AG09309 (cell line): ENCODE results near the gene SYTL3.

Source experiments
- DNase-seq: peaks from one replicate; pipeline ENCODE4 v3.0.0-alpha.2; 2010; ENCODE audit warnings: low read depth
- H3K4me3 ChIP-seq: 2 replicates; pipeline ENCODE4 v1.5.1; 2011; ENCODE audit warnings: mild to moderate bottlenecking, low read depth, low read length, moderate library complexity; ENCODE audit not compliant: control insufficient read depth
- TF ChIP-seq, protein P1 (sequence below): IDR thresholded peaks from 2 replicates; pipeline ENCODE4 v1.5.1; 2011; ENCODE audit warnings: mild to moderate bottlenecking, low read depth, low read length, inconsistent platforms; ENCODE audit not compliant: insufficient read depth, control insufficient read depth; ENCODE audit errors: missing control alignments

SYTL3 gene

DNA sequence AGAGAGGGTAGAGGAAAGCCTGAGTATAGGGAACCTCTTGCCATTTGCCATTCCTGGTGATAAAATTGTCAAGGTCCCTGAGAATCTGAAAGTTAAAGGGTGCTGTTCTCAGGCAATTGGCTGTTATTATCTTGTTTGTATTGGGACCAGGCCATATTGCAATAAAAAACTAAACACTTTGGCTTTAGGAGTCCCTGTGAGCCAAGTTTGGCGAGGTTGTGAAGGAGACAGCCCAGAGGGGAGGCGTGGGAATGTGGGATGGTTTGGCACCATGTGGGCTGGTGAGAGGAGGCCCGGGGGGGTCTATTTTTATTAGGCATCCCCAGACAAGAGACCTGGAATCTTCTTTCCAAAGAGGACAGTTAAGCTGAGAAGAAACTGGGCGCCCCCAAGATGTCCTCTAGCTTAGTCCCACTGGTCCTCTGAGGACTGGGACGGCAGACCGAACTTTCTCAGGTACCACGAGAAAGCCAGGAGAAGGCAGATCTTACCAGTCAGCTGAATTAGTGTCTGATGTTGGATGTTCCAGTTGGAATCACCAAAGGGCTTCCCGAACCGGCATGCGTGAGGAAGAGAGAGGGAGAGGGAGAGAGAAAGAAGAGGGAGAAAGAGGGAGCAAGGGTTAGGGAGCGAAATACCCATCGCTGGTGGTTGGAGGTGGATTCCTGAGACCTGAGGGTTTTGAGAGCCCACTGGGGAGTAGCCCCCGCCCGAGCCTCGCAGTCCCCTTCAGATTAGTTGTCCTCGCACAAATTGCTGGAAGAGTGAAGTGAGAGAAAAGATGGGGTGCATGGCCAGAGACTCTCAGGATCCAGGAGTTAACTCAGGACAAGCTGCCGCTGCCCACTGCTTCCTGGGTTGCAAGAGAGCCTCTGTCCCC is 29.7 kb upstream of the SYTL3 start:
- DNase-seq = no peak
- no peak overlapping the region for H3K4me3 ChIP-seq
- TF ChIP-seq, protein P1, sequence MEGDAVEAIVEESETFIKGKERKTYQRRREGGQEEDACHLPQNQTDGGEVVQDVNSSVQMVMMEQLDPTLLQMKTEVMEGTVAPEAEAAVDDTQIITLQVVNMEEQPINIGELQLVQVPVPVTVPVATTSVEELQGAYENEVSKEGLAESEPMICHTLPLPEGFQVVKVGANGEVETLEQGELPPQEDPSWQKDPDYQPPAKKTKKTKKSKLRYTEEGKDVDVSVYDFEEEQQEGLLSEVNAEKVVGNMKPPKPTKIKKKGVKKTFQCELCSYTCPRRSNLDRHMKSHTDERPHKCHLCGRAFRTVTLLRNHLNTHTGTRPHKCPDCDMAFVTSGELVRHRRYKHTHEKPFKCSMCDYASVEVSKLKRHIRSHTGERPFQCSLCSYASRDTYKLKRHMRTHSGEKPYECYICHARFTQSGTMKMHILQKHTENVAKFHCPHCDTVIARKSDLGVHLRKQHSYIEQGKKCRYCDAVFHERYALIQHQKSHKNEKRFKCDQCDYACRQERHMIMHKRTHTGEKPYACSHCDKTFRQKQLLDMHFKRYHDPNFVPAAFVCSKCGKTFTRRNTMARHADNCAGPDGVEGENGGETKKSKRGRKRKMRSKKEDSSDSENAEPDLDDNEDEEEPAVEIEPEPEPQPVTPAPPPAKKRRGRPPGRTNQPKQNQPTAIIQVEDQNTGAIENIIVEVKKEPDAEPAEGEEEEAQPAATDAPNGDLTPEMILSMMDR = no peak

DNA sequence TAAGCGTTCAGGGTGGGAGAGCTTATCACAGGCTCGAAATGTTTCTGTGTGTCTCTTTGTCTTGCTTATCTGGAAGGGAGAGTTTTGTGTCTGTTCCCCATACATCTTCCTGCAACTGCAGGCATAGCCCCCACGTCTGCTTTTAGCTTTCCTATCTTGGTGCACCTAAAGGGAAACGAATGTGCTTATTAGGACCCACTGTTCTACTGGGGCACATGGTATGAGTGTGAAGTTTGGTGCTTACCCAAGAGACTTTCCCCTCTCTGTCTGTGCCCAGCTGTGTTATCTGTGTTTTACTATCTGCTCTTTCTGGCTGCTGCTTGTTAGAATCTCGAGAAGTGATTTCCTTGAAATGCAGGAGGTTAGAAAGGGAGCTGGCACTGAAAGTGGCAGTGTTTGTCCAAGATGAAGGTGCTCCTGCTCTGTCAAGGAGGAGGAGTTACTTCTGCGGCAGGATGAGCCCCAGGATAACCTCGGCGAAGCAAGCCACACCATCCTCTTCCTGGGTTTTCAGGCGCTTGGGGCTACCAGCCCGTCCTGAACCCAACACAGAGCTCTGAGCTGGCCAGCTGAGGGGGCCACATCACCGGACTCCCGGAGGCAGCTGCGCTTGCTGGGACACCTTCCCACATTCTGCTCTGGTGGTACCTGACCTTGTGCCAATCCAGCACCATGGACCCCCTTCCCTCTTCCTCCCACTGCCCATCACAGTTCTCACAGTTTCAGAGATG is 28.7 kb upstream of the SYTL3 start:
- H3K4me3 ChIP-seq = no peak overlapping the region
- no peak for DNase-seq
- TF ChIP-seq, protein P1 = no peak

- H3K4me3 ChIP-seq = no peak overlapping the region
- no peak for DNase-seq
- TF ChIP-seq, protein P1 = no peak
Observed at GRCh38 chr6:158621694-158622544, 27.9 kb upstream of the SYTL3 start.

DNA sequence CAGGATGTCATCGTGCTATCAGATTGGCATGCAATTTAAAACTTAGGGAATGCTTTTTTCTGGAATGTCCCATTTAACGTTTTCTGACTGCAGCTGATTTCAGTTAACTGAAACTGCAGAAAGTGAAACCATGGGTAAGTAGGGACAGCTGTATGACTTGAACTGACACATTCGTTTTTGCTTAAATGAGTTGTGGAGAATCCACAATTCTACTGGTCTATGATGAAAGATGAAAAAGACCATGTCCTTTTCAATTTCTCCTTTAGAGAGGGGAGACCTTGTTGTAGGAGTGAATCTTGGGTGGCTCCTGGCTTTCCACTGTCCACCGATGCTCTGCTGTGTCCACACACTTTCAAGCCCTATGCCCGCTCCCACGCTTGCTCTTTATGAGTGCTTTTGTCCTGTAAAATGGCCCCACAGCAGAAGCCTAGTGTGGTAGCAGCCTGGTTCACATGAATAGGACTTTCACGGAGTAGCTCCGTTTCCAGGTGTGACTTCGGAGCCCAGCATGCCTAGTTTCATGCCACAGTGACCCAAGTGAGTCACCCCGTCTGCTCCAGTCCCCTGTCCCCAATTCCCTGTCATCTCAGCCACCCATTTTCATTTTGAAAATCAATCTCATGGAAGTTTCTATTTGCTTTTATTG is 27.2 kb upstream of the SYTL3 start:
- H3K4me3 ChIP-seq = no peak overlapping the region
- no peak for DNase-seq
- TF ChIP-seq, protein P1 = no peak

DNA sequence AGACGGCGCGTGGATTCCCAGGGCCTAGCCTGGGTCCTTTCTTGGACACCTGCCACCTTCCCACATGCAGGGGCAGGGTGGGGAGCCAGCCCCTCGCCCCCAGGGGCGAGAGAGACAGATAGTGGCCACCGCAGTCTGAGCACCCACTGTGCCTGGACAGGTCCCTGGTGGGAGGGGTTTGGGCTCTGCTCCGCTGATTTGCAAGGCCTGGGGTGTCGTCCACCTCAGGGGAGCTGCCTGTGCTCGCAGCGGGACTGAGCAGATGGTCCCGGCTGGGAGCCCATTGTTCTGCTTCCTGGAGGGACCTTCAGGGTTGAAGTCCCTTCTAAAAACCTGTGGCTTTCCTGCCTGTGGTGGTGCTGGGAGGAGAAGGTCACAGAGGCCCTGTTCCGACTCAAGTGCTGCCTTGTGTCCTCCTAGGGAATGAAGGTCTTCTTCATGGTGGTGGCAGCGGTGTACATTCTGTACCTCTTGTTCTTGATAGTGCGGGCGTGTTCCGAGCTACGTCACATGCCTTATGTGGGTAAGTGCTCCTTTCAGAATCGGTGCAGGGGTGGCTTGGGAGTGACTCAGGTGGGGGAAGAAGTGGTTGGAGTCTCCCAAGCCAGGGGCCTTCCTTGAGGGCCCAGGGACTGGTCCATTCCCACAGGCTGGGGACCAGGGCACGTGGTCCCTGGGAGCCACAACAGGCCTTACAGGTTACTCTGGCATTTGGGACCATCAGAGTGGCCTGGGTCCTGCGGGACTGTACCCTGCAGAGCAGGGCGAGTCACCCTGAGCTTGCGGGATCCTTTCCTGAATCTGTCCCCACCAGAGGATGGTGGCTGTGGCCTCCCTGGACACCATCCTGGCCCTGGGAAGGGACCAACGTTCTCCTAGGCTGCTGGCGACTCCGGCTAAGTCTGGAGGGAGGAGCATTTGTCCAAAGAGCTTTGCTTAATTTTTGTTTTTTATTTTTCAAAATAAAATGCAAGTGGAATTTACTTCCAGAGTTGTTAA is 24.9 kb upstream of the SYTL3 start:
- TF ChIP-seq, protein P1 = no peak
- no peak overlapping the region for H3K4me3 ChIP-seq
- no peak for DNase-seq
